ENCODE results near the gene JSRP1. TPM values are rescaled to one million over a fixed set of nuclear protein-coding genes. Genes with fewer than 3 reads are reported as not detected.

JSRP1 gene
- total RNA-seq, 1 donor: 0.43 TPM

DNA sequence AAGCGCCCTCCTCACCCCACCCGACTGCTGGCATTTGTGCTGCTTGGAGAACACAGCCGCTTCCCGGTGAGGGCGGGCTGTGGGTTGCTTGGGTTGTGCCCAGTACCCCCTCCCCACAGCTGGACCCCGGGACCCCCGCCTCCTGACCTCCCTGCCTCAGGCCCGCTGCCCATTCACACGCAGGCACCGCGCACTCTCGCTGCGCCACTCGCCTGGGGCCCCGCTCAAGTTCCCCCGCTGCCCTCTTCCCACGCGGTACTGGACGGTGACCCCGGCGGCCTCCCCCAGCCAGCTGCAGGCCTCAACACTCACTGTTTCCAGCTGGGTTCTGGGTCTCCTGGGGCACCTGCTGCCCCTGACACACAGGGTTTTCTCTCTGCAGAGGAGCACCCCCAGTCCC is 36.5 kb downstream of the JSRP1 start:
- no peak for DNase-seq (ENCODE audit: low read depth)

DNA sequence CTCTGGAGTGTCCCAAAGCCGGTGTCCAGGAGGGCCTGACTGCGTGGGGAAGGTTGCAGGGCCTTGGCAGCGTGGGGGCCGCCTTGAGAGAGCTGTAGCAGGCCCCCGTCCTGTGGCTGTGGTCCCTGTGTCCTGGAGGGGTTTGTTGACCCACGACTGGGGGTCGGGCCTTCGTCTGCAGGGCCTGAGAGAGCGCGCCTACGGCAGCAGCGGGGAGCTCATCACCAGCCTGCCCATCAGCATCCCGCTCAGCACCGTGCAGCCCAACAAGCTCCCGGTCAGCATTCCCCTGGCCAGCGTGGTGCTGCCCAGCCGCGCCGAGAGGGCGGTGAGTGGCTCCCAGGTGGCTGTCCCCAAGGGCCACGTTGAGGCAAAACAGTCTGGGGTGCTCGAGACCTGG is 38.6 kb downstream of the JSRP1 start:
- TF ChIP-seq, protein P1, sequence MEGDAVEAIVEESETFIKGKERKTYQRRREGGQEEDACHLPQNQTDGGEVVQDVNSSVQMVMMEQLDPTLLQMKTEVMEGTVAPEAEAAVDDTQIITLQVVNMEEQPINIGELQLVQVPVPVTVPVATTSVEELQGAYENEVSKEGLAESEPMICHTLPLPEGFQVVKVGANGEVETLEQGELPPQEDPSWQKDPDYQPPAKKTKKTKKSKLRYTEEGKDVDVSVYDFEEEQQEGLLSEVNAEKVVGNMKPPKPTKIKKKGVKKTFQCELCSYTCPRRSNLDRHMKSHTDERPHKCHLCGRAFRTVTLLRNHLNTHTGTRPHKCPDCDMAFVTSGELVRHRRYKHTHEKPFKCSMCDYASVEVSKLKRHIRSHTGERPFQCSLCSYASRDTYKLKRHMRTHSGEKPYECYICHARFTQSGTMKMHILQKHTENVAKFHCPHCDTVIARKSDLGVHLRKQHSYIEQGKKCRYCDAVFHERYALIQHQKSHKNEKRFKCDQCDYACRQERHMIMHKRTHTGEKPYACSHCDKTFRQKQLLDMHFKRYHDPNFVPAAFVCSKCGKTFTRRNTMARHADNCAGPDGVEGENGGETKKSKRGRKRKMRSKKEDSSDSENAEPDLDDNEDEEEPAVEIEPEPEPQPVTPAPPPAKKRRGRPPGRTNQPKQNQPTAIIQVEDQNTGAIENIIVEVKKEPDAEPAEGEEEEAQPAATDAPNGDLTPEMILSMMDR (IDR thresholded peaks at IDR 0.05; ENCODE audit: insufficient read depth, low read depth, low read length): no peak
- no peak overlapping the region for H3K4me3 ChIP-seq (ENCODE audit: low read depth, low read length)
- DNase-seq (ENCODE audit: low read depth): no peak

More for the DNA sequence above, 36.5 kb downstream of the JSRP1 start:
- TF ChIP-seq, protein P1 (IDR thresholded peaks at IDR 0.05; ENCODE audit: insufficient read depth, low read depth, low read length): no peak
- H3K4me3 ChIP-seq (ENCODE audit: low read depth, low read length): no peak overlapping the region

DNA sequence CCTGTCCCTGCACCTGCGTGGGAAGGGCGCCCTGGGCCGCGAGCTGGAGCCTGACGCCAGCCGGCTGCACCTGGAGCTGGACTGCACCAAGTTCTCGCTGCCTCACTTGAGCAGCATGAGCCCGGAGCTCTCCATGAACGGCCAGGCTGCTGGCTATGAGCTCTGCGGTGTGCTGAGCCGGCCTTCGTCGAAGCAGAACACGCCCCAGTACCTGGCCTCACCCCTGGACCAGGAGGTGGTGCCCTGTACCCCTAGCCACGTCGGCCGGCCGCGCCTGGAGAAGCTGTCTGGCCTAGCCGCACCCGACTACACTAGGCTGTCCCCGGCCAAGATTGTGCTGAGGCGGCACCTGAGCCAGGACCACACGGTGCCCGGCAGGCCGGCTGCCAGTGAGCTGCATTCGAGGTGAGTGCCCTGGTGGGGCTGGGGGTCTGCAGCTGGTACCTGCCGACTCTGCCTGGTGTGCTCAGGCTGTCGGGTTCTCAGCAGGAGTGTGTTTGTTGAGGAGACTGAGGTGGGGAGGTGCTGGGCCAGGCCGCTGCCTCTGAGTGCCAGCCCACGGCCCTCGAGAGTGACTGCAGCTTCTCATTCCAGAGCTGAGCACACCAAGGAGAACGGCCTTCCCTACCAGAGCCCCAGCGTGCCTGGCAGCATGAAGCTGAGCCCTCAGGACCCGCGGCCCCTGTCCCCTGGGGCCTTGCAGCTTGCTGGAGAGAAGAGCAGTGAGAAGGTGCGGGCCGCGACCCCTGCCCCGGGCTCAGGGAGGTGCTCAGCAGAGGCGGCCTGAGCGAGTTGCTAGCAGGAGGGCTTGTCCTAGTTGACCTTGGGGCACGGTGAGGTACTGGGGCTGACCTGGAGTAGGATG is 39.6 kb downstream of the JSRP1 start:
- no peak for DNase-seq (ENCODE audit: low read depth)
- TF ChIP-seq, protein P1 (IDR thresholded peaks at IDR 0.05; ENCODE audit: insufficient read depth, low read depth, low read length): no peak
- no peak overlapping the region for H3K4me3 ChIP-seq (ENCODE audit: low read depth, low read length)

DNA sequence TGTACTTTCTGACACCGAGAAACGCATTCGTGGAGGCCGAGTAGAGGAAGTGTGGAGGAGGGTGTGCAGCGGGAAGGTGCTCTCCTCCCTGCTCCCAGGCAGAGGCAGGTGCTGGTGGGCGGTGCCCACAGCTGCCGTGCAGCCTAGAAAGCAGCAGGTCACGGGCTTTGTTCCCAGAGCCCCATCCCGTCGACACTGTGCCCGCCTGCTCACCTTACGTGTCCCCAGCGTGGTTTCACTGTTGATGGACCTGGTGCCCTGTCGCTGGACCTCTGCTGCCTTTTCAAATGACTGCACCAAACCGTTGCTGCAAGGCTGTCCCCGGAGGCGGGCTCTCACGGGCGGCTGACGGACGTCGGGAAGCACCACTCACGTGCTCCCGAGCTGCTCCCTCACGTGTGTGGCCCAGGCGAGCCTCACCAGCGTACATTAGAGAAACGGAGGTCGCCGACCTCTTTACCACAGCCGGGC is 40.9 kb downstream of the JSRP1 start:
- H3K4me3 ChIP-seq (ENCODE audit: low read depth, low read length): no peak overlapping the region
- TF ChIP-seq, protein P1 (IDR thresholded peaks at IDR 0.05; ENCODE audit: insufficient read depth, low read depth, low read length): no peak
- no peak for DNase-seq (ENCODE audit: low read depth)

DNA sequence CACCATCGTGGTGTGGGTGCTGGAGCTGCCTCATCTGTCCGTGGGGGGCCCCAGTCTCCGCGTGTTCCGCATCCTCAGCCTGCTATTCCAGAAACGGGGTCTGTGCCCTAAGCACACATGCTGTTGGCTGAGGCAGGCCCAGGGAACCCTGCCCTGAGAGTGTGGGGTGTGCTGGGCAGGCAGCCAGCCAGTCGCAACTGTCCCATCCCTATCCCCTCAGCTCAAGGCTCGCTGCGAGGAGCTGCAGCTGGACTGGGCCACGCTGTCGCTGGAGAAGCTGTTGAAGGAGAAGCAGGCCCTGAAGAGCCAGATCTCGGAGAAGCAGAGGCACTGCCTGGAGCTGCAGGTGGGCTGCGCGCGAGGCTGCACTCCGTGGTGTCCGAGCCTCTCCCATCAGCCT is 42.0 kb downstream of the JSRP1 start:
- no peak overlapping the region for H3K4me3 ChIP-seq (ENCODE audit: low read depth, low read length)
- DNase-seq (ENCODE audit: low read depth): no peak
- TF ChIP-seq, protein P1 (IDR thresholded peaks at IDR 0.05; ENCODE audit: insufficient read depth, low read depth, low read length): no peak

DNA sequence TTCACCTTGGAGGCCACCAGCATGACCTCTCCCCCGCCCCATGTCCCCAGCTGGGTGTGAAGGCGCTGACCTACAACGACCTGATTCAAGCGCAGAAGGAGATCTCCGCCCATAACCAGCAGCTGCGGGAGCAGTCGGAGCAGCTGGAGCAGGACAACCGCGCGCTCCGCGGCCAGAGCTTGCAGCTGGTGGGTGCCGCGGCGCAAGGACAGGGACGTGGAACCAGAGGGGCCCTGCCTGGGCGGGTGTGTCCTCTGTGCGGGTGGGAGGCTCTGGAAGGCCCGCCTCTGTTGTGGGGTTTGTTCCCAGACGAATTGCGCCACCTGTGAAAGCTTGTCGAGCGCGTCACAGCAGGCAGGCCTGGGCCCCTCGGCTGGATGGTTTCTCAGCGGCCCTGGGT is 42.4 kb downstream of the JSRP1 start:
- DNase-seq (ENCODE audit: low read depth): peak; percentile 51
- TF ChIP-seq, protein P1 (IDR thresholded peaks at IDR 0.05; ENCODE audit: insufficient read depth, low read depth, low read length): no peak
- no peak overlapping the region for H3K4me3 ChIP-seq (ENCODE audit: low read depth, low read length)
